GM13976 (cell line): ENCODE results near the gene HIBADH.

ENCODE experiments used
- DNase-seq: peaks from one replicate; pipeline ENCODE4 v3.0.0; 2012; ENCODE audit warnings: low spot score
- CTCF ChIP-seq: IDR thresholded peaks from 2 replicates; pipeline ENCODE4 v1.5.1; 2012; ENCODE audit warnings: borderline replicate concordance, mild to moderate bottlenecking; ENCODE audit not compliant: insufficient read depth; ENCODE audit errors: extremely low read depth, missing control alignments, control extremely low read depth
- in situ Hi-C: fragments of 300-500 bp; cut with MboI; formaldehyde crosslinking; loops from one replicate; pipeline ENCODE4 v1.12.0; 2022; ENCODE audit warnings: low sequenced_read_pairs, mixed read lengths, inconsistent platforms; ENCODE audit not compliant: unreplicated experiment

The HIBADH gene

DNA sequence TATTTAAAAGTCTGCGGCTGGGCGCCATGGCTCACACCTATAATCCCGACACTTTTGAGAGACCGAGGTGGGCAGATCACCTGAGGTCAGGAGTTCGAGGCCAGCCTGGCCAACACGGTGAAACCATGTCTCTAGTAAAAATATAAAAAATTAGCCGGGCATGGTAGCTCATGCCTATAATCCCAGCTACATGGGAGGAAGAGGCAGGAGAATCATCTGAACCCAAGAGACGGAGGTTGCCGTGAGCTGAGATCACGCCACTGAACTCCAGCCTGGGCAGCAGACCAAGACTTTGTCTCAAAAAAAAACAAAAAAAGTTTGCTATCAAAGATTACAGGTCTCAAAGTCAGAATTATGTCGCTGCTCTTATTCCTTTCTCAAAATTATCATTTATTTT, 55.5 kb downstream of the HIBADH start:
- in situ Hi-C loops: no loop called here
- no peak for DNase-seq
- TF ChIP-seq CTCF: no peak

- in situ Hi-C loops: no loop called here
- TF ChIP-seq CTCF: no peak
- DNase-seq: no peak
Measured at GRCh38 chr7:27606270-27607209, 56.1 kb downstream of the HIBADH start.

GRCh38 chr7:27605689-27606269, 56.9 kb downstream of the HIBADH start:
- no peak for DNase-seq
- in situ Hi-C loops: no loop called here
- no peak for TF ChIP-seq CTCF

DNA sequence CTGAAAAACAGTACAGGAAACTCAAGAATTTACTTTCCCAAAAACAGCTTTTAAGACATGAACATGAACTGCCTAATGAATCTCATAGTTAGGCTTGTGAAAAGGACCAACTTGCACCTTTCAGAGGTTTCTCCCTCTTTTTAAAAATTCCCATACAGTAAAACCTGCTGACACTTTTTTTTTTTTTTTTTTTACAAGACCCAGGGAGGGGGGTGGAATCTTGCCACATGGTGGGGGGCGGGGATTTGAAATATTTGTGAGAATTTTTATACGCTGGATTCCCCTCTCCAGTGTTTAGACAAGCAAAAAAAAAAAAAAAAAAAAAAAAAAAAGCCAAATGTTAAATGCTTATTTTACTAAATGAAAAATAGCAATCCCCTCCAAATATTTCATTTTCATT, 57.4 kb downstream of the HIBADH start:
- no peak for DNase-seq
- in situ Hi-C loops: no loop called here
- TF ChIP-seq CTCF: no peak

DNA sequence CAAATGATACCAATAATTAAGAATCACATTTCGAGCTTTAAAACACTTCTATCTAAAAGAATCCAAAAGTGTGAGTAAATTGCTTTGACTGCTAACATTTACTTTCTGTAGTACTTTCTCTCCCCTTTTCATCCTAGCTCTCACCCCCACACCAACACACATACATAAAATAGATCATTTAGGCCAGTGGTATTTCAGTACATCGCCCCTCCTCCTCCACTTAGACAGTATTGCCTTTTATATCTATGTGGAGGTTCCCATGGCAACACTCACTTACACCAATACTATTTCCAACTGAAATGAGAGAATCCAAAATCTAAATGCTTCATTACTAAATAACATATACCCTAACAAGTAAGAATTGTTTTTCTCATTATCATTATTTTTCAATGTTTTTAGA, 58.9 kb downstream of the HIBADH start:
- in situ Hi-C loops: no loop called here
- TF ChIP-seq CTCF: no peak
- no peak for DNase-seq

- no peak for TF ChIP-seq CTCF
- in situ Hi-C loops: no loop called here
- DNase-seq: no peak
Measured at GRCh38 chr7:27602766-27603165, 59.9 kb downstream of the HIBADH start.

DNA sequence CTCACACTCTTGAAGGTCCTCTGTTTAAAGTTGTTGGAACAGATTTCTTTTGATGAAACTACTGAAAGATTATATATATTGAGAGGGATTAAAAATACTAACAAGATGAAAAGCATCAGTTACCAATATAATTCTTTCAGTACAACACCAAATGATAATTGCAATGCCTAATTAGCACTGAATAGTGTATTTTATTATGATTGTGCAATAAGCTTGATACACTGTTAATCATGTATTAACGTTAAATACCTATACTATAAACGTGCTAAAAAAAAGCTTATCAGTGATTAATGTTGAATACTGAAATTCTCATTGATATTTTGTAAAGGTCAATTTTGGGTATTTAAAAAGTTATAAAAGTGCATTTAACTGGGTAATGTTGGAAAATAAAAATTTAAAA, 61.5 kb downstream of the HIBADH start:
- TF ChIP-seq CTCF: no peak
- in situ Hi-C loops: no loop called here
- no peak for DNase-seq
